Type B pancreatic cell (in vitro differentiated cells): ENCODE data around the gene DUSP9. TPM values are rescaled to one million over a fixed set of nuclear protein-coding genes. Genes with fewer than 3 reads are reported as not detected.
A peak's percentile ranks its signal among the peaks of the same experiment; 100 is the strongest.

ENCODE experiments used
- DNase-seq: peaks from one replicate; pipeline ENCODE4 v3.0.0; 2021; ENCODE audit warnings: mixed read lengths; ENCODE audit not compliant: unreplicated experiment; ENCODE audit errors: extremely low spot score
- H3K27ac Mint-ChIP-seq: 2 replicates; pipeline ENCODE4 v1.8.0; 2021; ENCODE audit warnings: mild to moderate bottlenecking, mixed read lengths
- H3K27me3 Mint-ChIP-seq: 2 replicates; pipeline ENCODE4 v1.8.0; 2021; ENCODE audit warnings: mixed read lengths
- H3K36me3 Mint-ChIP-seq: 2 replicates; pipeline ENCODE4 v1.8.0; 2021; ENCODE audit warnings: mixed read lengths
- H3K4me1 Mint-ChIP-seq: one replicate; pipeline ENCODE4 v1.8.0; 2021; ENCODE audit warnings: mixed read lengths; ENCODE audit not compliant: unreplicated experiment
- H3K4me3 Mint-ChIP-seq: 2 replicates; pipeline ENCODE4 v1.8.0; 2021; ENCODE audit warnings: mild to moderate bottlenecking, mixed read lengths
- H3K9me3 Mint-ChIP-seq: 2 replicates; pipeline ENCODE4 v1.8.0; 2021; ENCODE audit warnings: mixed read lengths
- CTCF ChIP-seq: fragments of 200-600 bp; sonication (generic); conservative IDR thresholded peaks from 2 replicates; pipeline ENCODE4 v1.5.0; 2021; ENCODE audit warnings: antibody characterized with exemption, mild to moderate bottlenecking
- total RNA-seq: library from RNA; stranded (reverse); gene quantifications from 2 replicates; pipeline ENCODE4 v1.2.1, GENCODE V29; 2021; ENCODE audit warnings: low replicate concordance

Gene DUSP9
- total RNA-seq, 1 donor from 2014 or later = 9.5 TPM

- H3K27ac Mint-ChIP-seq = no peak overlapping the region
These were observed 1.9 kb upstream of the DUSP9 start for GRCh38 chrX:153645151-153645550.

GRCh38 chrX:153645921-153646488, 998 bp upstream of the DUSP9 start:
- no peaks in the 10 kb centered on the region for H3K9me3 Mint-ChIP-seq
- peak overlapping the region; percentile 61 for H3K4me3 Mint-ChIP-seq
- no peaks in the 10 kb centered on the region for H3K4me1 Mint-ChIP-seq
- no peak for TF ChIP-seq CTCF
- DNase-seq = peak; percentile 45
- peaks cover 35% of the 10 kb centered on the region for H3K27me3 Mint-ChIP-seq
- H3K27ac Mint-ChIP-seq = no peak overlapping the region
- H3K36me3 Mint-ChIP-seq = no peaks in the 10 kb centered on the region

More at GRCh38 chrX:153645151-153645550, 1.9 kb upstream of the DUSP9 start:
- peaks cover 38% of the 10 kb centered on the region for H3K27me3 Mint-ChIP-seq
- TF ChIP-seq CTCF = no peak
- H3K9me3 Mint-ChIP-seq = no peaks in the 10 kb centered on the region
- no peaks in the 10 kb centered on the region for H3K4me1 Mint-ChIP-seq
- H3K36me3 Mint-ChIP-seq = no peaks in the 10 kb centered on the region
- DNase-seq = peak; percentile 62
- H3K4me3 Mint-ChIP-seq = peak overlapping the region; percentile 68

GRCh38 chrX:153647461-153648357, 706 bp downstream of the DUSP9 start:
- H3K36me3 Mint-ChIP-seq = no peaks in the 10 kb centered on the region
- H3K4me3 Mint-ChIP-seq = peak overlapping the region; percentile 70
- peaks cover 7% of the 10 kb centered on the region for H3K9me3 Mint-ChIP-seq
- H3K4me1 Mint-ChIP-seq = no peaks in the 10 kb centered on the region
- no peak for TF ChIP-seq CTCF
- peaks cover 31% of the 10 kb centered on the region for H3K27me3 Mint-ChIP-seq
- no peak overlapping the region for H3K27ac Mint-ChIP-seq
- no peak for DNase-seq

GRCh38 chrX:153648358-153649177, 1.6 kb downstream of the DUSP9 start:
- H3K27ac Mint-ChIP-seq = no peak overlapping the region
- H3K4me3 Mint-ChIP-seq = peak overlapping the region; percentile 14
- TF ChIP-seq CTCF = no peak
- peaks cover 25% of the 10 kb centered on the region for H3K27me3 Mint-ChIP-seq
- no peak for DNase-seq
- H3K9me3 Mint-ChIP-seq = peaks cover 7% of the 10 kb centered on the region
- no peaks in the 10 kb centered on the region for H3K36me3 Mint-ChIP-seq
- no peaks in the 10 kb centered on the region for H3K4me1 Mint-ChIP-seq

DNA sequence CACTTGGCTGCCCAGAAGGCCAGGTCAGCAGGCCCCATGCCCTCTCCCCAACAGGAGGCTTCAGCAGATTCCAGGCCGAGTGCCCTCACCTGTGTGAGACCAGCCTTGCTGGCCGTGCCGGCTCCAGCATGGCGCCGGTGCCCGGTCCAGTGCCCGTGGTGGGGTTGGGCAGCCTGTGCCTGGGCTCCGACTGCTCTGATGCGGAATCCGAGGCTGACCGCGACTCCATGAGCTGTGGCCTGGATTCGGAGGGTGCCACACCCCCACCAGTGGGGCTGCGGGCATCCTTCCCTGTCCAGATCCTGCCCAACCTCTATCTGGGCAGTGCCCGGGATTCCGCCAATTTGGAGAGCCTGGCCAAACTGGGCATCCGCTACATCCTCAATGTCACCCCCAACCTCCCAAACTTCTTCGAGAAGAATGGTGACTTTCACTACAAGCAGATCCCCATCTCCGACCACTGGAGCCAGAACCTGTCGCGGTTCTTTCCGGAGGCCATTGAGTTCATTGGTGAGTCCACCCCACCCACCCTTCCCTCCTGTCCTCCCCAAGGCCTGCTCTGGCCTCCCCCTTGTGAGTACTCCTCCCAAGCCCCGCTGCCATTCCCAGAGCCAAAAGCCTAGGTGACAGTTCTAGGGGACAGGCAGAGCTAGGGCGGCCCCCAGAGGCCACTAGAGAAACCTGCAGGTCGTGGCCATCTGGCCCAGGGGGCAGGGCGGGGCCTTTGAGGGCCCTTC, 2.3 kb downstream of the DUSP9 start:
- DNase-seq = no peak
- Mint-ChIP-seq H3K4me1 (no peaks in the 10 kb centered on the region), H3K27me3 (peaks cover 21% of the 10 kb centered on the region), H3K36me3 (no peaks in the 10 kb centered on the region), H3K9me3 (peaks cover 7% of the 10 kb centered on the region), H3K27ac (no peak overlapping the region), H3K4me3 (no peak overlapping the region)
- TF ChIP-seq CTCF = peak; percentile 58
